Naive B cell (primary cell): ENCODE data around the gene THEMIS. TPM values are rescaled to one million over a fixed set of nuclear protein-coding genes. Genes with fewer than 3 reads are reported as not detected.

Source experiments
- ATAC-seq, 2 donors: fragments of 150-1000 bp; cut with Tn5 transposase; 2 replicates each; pipeline ENCODE4 v1.10.0; 2021; ENCODE audit warnings: low read depth in 2 of 2, mild to moderate bottlenecking in 2 of 2, moderate library complexity in 2 of 2
- DNase-seq: peaks from one replicate; pipeline ENCODE4 v3.0.0; 2022
- H3K27ac Mint-ChIP-seq, 6 donors: one replicate each; pipeline ENCODE4 v1.8.0; 2020 to 2022; ENCODE audit warnings: mild to moderate bottlenecking in 6 of 6, mixed read lengths in 6 of 6, moderate library complexity in 5 of 6, inconsistent platforms in 2 of 6
- H3K27me3 Mint-ChIP-seq, 3 donors: one replicate each; pipeline ENCODE4 v1.8.0; 2021 to 2022; ENCODE audit warnings: mixed read lengths in 3 of 3, mild to moderate bottlenecking in 1 of 3
- H3K36me3 Mint-ChIP-seq, 2 donors: one replicate each; pipeline ENCODE4 v1.8.0; 2020 to 2022; ENCODE audit warnings: mixed read lengths in 2 of 2, inconsistent platforms in 1 of 2, mild to moderate bottlenecking in 1 of 2
- H3K4me1 Mint-ChIP-seq, 3 donors: one replicate each; pipeline ENCODE4 v1.8.0; 2020 to 2022; ENCODE audit warnings: mixed read lengths in 3 of 3, inconsistent platforms in 1 of 3, mild to moderate bottlenecking in 1 of 3, moderate library complexity in 1 of 3
- H3K4me3 Mint-ChIP-seq, 8 donors: one replicate each; pipeline ENCODE4 v1.8.0; 2020 to 2022; ENCODE audit warnings: mild to moderate bottlenecking in 8 of 8, mixed read lengths in 8 of 8, moderate library complexity in 8 of 8, inconsistent platforms in 2 of 8
- H3K9me3 Mint-ChIP-seq, 7 donors: one replicate each; pipeline ENCODE4 v1.8.0; 2020 to 2022; ENCODE audit warnings: mixed read lengths in 7 of 7, mild to moderate bottlenecking in 5 of 7, inconsistent platforms in 2 of 7, moderate library complexity in 1 of 7
- polyA plus RNA-seq, 6 donors: library from polyadenylated mRNA; unstranded; fragments of 300-500 nt; fragmentation: Illumina TruSeq; gene quantifications; one replicate each; pipeline ENCODE4 v1.2.3, GENCODE V29; 2021; ENCODE audit warnings: low read depth in 6 of 6

Gene THEMIS
- polyA plus RNA-seq, 6 donors from 2014 or later, result 0.18 to 0.47 (median 0.22) TPM; not detected in 1

DNA sequence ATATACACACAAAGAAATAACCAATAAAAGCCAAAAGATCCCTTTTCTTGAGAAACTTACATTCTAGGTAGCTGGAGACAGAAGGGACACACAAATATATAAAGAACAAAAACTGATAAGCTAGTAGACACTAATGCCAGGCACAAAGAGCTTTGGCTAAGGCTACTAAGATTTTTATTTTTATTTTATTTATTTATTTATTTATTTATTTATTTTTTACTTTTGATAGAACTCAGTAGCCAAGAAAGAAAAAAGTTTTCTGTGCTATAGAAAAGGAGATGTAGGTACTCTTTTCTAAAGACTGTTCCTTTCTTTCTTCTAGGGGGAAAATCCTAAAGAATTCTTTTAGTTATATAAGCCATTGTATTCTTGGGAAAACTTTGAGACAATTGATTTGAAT is 34.1 kb downstream of the THEMIS start:
- no peaks in the 10 kb centered on the region for H3K4me1 Mint-ChIP-seq
- H3K27ac Mint-ChIP-seq, result no peak overlapping the region
- H3K36me3 Mint-ChIP-seq, result no peaks in the 10 kb centered on the region
- H3K4me3 Mint-ChIP-seq, result no peak overlapping the region
- H3K9me3 Mint-ChIP-seq, result no peaks in the 10 kb centered on the region
- DNase-seq (no peak), ATAC-seq (no peak)
- H3K27me3 Mint-ChIP-seq, result peaks cover 0 to 3% (median 0%) of the 10 kb centered on the region in 3 donors

- Mint-ChIP-seq H3K27me3 (peaks cover 0 to 3% (median 0%) of the 10 kb centered on the region in 3 donors), H3K9me3 (no peaks in the 10 kb centered on the region), H3K27ac (no peak overlapping the region), H3K4me1 (no peaks in the 10 kb centered on the region), H3K36me3 (no peaks in the 10 kb centered on the region), H3K4me3 (no peak overlapping the region)
- DNase-seq (no peak), ATAC-seq (no peak)
These were observed 35.8 kb downstream of the THEMIS start for GRCh38 chr6:127865108-127865507.

GRCh38 chr6:127864701-127865100 is 36.2 kb downstream of the THEMIS start:
- Mint-ChIP-seq H3K36me3 (no peaks in the 10 kb centered on the region), H3K4me1 (no peaks in the 10 kb centered on the region), H3K27ac (no peak overlapping the region), H3K4me3 (no peak overlapping the region), H3K9me3 (no peaks in the 10 kb centered on the region), H3K27me3 (peaks cover 0 to 3% (median 0%) of the 10 kb centered on the region in 3 donors)
- DNase-seq (no peak), ATAC-seq (no peak)

DNA sequence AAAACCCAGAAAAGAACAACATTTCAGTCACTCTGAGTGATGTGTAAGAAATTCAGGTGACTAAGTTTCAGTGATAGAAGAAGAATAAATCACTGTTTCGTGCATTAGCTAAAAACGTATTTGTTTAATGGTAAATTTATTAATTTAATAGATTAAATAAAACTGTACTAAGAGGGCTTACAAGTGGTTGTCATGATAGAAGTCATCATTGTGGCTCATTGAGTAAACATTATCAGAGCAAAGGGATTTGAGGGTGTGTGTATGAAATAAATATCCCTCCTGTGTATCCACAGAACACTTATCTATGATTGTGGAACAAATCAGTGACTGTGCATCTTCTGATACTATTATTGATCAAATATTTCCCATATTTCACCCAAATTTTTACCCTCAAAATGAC is 40.1 kb downstream of the THEMIS start:
- Mint-ChIP-seq H3K4me1 (no peaks in the 10 kb centered on the region), H3K27me3 (no peaks in the 10 kb centered on the region), H3K4me3 (no peak overlapping the region), H3K36me3 (no peaks in the 10 kb centered on the region), H3K9me3 (no peaks in the 10 kb centered on the region), H3K27ac (no peak overlapping the region)
- DNase-seq (no peak), ATAC-seq (no peak)

- Mint-ChIP-seq H3K4me1 (no peaks in the 10 kb centered on the region), H3K9me3 (no peaks in the 10 kb centered on the region), H3K27me3 (no peaks in the 10 kb centered on the region), H3K27ac (no peak overlapping the region), H3K36me3 (no peaks in the 10 kb centered on the region), H3K4me3 (no peak overlapping the region)
- no peak for ATAC-seq
- no peak for DNase-seq
These were observed 40.9 kb downstream of the THEMIS start for GRCh38 chr6:127859956-127860355.

DNA sequence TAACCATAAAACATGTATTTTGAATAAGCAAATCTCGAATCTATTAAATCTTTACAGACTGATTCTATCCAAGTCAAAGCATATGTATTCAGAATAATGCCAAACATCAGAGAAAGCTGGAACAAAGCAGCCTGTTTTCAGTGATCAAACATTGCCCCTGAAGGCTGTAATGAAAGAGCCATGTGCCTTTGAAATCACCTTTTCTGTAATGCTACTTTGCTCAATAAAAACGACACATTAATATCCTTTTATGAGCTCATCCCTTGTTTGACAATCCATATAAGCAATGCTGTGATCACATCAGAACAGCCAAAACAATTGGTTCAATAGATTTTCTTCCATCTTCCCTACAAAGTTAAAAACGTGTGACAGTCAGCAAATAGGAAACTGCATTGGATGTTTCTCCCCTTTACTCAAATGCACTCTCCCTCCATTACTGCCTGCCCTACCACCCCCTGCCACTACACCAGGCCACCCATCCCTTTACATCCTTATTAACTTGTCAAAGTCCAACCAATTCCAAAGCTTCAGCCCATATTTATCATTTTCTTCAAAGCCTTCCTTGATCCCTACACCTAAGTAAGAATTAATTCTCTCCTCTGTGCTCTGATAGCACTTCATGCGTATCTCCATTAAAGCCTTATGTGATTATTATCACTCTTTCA is 42.0 kb downstream of the THEMIS start:
- no peak overlapping the region for H3K4me3 Mint-ChIP-seq
- no peak overlapping the region for H3K27ac Mint-ChIP-seq
- no peaks in the 10 kb centered on the region for H3K4me1 Mint-ChIP-seq
- DNase-seq, result no peak
- ATAC-seq, result no peak
- no peaks in the 10 kb centered on the region for H3K27me3 Mint-ChIP-seq
- H3K36me3 Mint-ChIP-seq, result no peaks in the 10 kb centered on the region
- H3K9me3 Mint-ChIP-seq, result no peaks in the 10 kb centered on the region

GRCh38 chr6:127857051-127857637 is 43.7 kb downstream of the THEMIS start:
- ATAC-seq, result no peak
- Mint-ChIP-seq H3K36me3 (no peaks in the 10 kb centered on the region), H3K9me3 (no peaks in the 10 kb centered on the region), H3K27me3 (no peaks in the 10 kb centered on the region), H3K4me1 (no peaks in the 10 kb centered on the region), H3K4me3 (no peak overlapping the region), H3K27ac (no peak overlapping the region)
- no peak for DNase-seq

DNA sequence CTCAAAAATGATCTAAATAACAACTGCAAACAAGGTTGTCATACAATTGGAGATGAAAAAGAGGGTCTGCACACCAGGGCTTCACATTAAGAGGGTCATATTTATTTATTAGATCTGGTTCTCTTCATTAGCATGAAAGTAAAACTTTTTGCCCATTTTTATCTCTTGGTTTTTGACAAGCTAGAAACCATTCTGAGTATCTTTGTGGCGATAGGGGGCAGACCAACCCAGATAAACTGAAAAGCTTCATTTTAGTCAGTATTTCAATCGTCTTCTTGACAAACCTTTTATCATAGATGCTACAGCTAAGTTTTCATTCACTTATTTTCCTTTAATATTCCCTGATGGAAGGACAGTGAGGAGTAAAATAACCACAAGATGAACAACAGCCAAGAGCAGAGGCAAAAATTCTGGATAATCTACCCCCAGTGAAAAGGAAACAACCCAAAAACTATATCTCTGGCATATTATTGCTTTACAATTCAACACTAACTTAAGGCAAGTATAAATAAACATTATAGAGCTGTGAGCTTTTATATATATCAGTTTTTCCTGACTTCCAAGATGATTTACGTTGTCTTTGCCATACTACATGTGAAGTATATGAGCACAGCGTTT is 45.2 kb downstream of the THEMIS start:
- H3K36me3 Mint-ChIP-seq, result no peaks in the 10 kb centered on the region
- no peaks in the 10 kb centered on the region for H3K27me3 Mint-ChIP-seq
- no peaks in the 10 kb centered on the region for H3K9me3 Mint-ChIP-seq
- ATAC-seq (no peak), DNase-seq (no peak)
- H3K4me3 Mint-ChIP-seq, result no peak overlapping the region
- H3K4me1 Mint-ChIP-seq, result no peaks in the 10 kb centered on the region
- H3K27ac Mint-ChIP-seq, result no peak overlapping the region

GRCh38 chr6:127854009-127854408 is 46.8 kb downstream of the THEMIS start:
- H3K27ac Mint-ChIP-seq, result no peak overlapping the region
- no peak for ATAC-seq
- H3K36me3 Mint-ChIP-seq, result no peaks in the 10 kb centered on the region
- no peaks in the 10 kb centered on the region for H3K9me3 Mint-ChIP-seq
- no peaks in the 10 kb centered on the region for H3K27me3 Mint-ChIP-seq
- H3K4me3 Mint-ChIP-seq, result no peak overlapping the region
- no peak for DNase-seq
- H3K4me1 Mint-ChIP-seq, result no peaks in the 10 kb centered on the region

GRCh38 chr6:127851197-127851596 is 49.7 kb downstream of the THEMIS start:
- H3K27ac Mint-ChIP-seq, result no peak overlapping the region
- peaks cover 0 to 9% (median 0%) of the 10 kb centered on the region in 7 donors for H3K9me3 Mint-ChIP-seq
- no peak for DNase-seq
- H3K4me1 Mint-ChIP-seq, result no peaks in the 10 kb centered on the region
- no peak overlapping the region for H3K4me3 Mint-ChIP-seq
- no peak for ATAC-seq
- no peaks in the 10 kb centered on the region for H3K27me3 Mint-ChIP-seq
- H3K36me3 Mint-ChIP-seq, result no peaks in the 10 kb centered on the region

DNA sequence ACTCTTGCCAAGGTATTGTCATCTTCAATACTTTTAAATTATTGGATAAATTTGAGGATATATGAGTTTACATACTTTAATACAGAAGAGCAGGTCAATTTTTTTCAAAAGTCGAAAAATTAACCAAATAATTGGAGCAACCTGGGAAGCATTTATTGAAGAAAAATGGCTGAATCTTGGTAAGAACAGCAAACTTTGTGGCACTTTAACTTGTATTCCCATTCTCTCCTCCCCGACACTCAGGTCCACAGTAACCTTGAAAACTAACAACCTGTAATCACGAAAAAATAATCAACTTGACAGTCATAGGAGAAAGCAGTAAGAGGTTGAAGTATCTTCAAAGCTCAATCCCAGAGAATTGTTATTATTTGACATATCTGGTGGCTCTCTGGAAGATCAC is 55.6 kb downstream of the THEMIS start:
- Mint-ChIP-seq H3K36me3 (no peaks in the 10 kb centered on the region), H3K27ac (no peak overlapping the region), H3K4me3 (no peak overlapping the region), H3K4me1 (no peaks in the 10 kb centered on the region), H3K27me3 (no peaks in the 10 kb centered on the region), H3K9me3 (peaks cover 0 to 9% (median 0%) of the 10 kb centered on the region in 7 donors)
- no peak for DNase-seq
- ATAC-seq, result no peak

GRCh38 chr6:127844529-127844928 is 56.3 kb downstream of the THEMIS start:
- Mint-ChIP-seq H3K4me1 (no peaks in the 10 kb centered on the region), H3K27ac (no peak overlapping the region), H3K36me3 (no peaks in the 10 kb centered on the region), H3K9me3 (peaks cover 0 to 9% (median 0%) of the 10 kb centered on the region in 7 donors), H3K4me3 (no peak overlapping the region), H3K27me3 (no peaks in the 10 kb centered on the region)
- no peak for DNase-seq
- no peak for ATAC-seq

DNA sequence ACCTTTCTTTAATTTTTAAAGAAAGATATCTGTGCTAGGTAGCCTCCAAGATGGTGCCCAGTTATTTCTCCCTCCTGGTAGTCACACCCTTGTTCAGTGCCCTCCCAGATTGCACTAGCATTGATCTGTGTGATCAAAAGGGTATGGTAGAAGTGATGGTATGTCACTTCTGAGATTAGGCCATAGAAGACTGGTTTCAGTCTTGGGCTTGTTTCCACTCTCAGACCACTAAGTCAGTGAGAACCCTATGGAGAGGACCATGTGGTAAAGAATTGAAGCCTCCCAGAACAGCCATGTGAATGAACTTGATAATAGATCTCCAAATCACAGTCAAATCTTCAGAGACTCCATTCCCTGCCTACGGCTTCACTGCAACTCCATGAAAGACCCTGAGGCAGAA is 57.3 kb downstream of the THEMIS start:
- Mint-ChIP-seq H3K9me3 (peaks cover 0 to 9% (median 0%) of the 10 kb centered on the region in 7 donors), H3K36me3 (no peaks in the 10 kb centered on the region), H3K27me3 (no peaks in the 10 kb centered on the region), H3K4me1 (no peaks in the 10 kb centered on the region), H3K4me3 (no peak overlapping the region), H3K27ac (no peak overlapping the region)
- DNase-seq, result no peak
- no peak for ATAC-seq

GRCh38 chr6:127842562-127842961 is 58.3 kb downstream of the THEMIS start:
- ATAC-seq (no peak), DNase-seq (no peak)
- no peaks in the 10 kb centered on the region for H3K36me3 Mint-ChIP-seq
- no peaks in the 10 kb centered on the region for H3K27me3 Mint-ChIP-seq
- H3K9me3 Mint-ChIP-seq, result peaks cover 0 to 9% (median 0%) of the 10 kb centered on the region in 7 donors
- no peak overlapping the region for H3K4me3 Mint-ChIP-seq
- no peak overlapping the region for H3K27ac Mint-ChIP-seq
- H3K4me1 Mint-ChIP-seq, result no peaks in the 10 kb centered on the region
